IMR-90 (cell line): ENCODE data around the gene CDC34. TPM values are rescaled to one million over a fixed set of nuclear protein-coding genes. Genes with fewer than 3 reads are reported as not detected.

ENCODE experiments used
- ATAC-seq: fragments of 200-7000 bp; cut with Tn5 transposase; 2 replicates; pipeline ENCODE4 v1.9.1; 2020; ENCODE audit warnings: low read depth, mild to moderate bottlenecking, moderate library complexity
- BruUV-seq: library from RNA; stranded (reverse); fragments of 400-500 nt; replicated peaks from 2 replicates; lab custom pipeline; 2021; lab: Mats Ljungman, UMichigan
- CTCF ChIA-PET: fragments of 300-600 bp; formaldehyde crosslinking; extraction: SDS; loops from one replicate; lab custom pipeline; 2021; ENCODE audit warnings: antibody characterized with exemption; lab: Yijun Ruan, JAX
- POLR2A ChIA-PET: fragments of 300-600 bp; sonication (Branson Sonifier 250); formaldehyde crosslinking; loops from one replicate; lab custom pipeline; 2022; ENCODE audit warnings: antibody characterized with exemption; ENCODE audit not compliant: unreplicated experiment; lab: Charles Lee
- DNase-seq: peaks from one replicate; pipeline ENCODE4 v3.0.0; 2013
- H2AFZ ChIP-seq: replicated peaks from 2 replicates; pipeline ENCODE3; 2013; ENCODE audit warnings: low read length, mild to moderate bottlenecking; ENCODE audit not compliant: poor library complexity
- H2AK5ac ChIP-seq: 2 replicates; pipeline ENCODE4 v1.6.1; 2013; ENCODE audit warnings: low read depth, low read length, inconsistent platforms
- H2AK9ac ChIP-seq: replicated peaks from 2 replicates; pipeline ENCODE3; 2013; ENCODE audit warnings: mild to moderate bottlenecking, low read depth, low read length, moderate library complexity; ENCODE audit not compliant: poor library complexity
- H2BK120ac ChIP-seq: 2 replicates; pipeline ENCODE4 v1.6.1; 2013; ENCODE audit warnings: low read depth, low read length, inconsistent platforms
- H2BK15ac ChIP-seq: 3 replicates; pipeline ENCODE4 v1.6.1; 2013; ENCODE audit warnings: low read depth, low read length, inconsistent platforms
- H2BK20ac ChIP-seq: 2 replicates; pipeline ENCODE4 v1.6.1; 2013; ENCODE audit warnings: low read depth, mild to moderate bottlenecking, inconsistent platforms, low read length, moderate library complexity
- H2BK5ac ChIP-seq: 2 replicates; pipeline ENCODE4 v1.6.1; 2013; ENCODE audit warnings: mild to moderate bottlenecking, low read depth, low read length, inconsistent platforms; ENCODE audit not compliant: poor library complexity, severe bottlenecking
- H3K14ac ChIP-seq: replicated peaks from 2 replicates; pipeline ENCODE4 v1.6.1; 2013; ENCODE audit warnings: low read depth, low read length, inconsistent platforms
- H3K18ac ChIP-seq: 2 replicates; pipeline ENCODE4 v1.6.1; 2013; ENCODE audit warnings: low read depth, low read length, control low read depth
- H3K23ac ChIP-seq: 2 replicates; pipeline ENCODE4 v1.6.1; 2013; ENCODE audit warnings: low read depth, low read length, inconsistent platforms
- H3K27ac ChIP-seq: 2 replicates; pipeline ENCODE4 v1.5.1; 2013; ENCODE audit warnings: mild to moderate bottlenecking, control low read depth, low read length; ENCODE audit not compliant: insufficient read depth
- H3K27me3 ChIP-seq: 2 replicates; pipeline ENCODE4 v1.6.1; 2013; ENCODE audit warnings: low read length; ENCODE audit not compliant: control insufficient read depth, insufficient read depth
- H3K36me3 ChIP-seq: 2 replicates; pipeline ENCODE4 v1.6.1; 2013; ENCODE audit warnings: low read length, mixed read lengths; ENCODE audit not compliant: control insufficient read depth, insufficient read depth
- H3K4ac ChIP-seq: 2 replicates; pipeline ENCODE4 v1.6.1; 2013; ENCODE audit warnings: low read depth, low read length, inconsistent platforms
- H3K4me1 ChIP-seq: 2 replicates; pipeline ENCODE4 v1.6.1; 2013; ENCODE audit warnings: low read length, mixed read lengths; ENCODE audit not compliant: control insufficient read depth, insufficient read depth
- H3K4me2 ChIP-seq: 2 replicates; pipeline ENCODE4 v1.6.1; 2013; ENCODE audit warnings: low read depth, mild to moderate bottlenecking, control low read depth, low read length, moderate library complexity
- H3K4me3 ChIP-seq: 2 replicates; pipeline ENCODE4 v1.5.1; 2013; ENCODE audit warnings: low read depth, mild to moderate bottlenecking, control low read depth, low read length, moderate library complexity; ENCODE audit not compliant: insufficient read depth
- H3K56ac ChIP-seq: 2 replicates; pipeline ENCODE4 v1.6.1; 2013; ENCODE audit warnings: low read length, inconsistent platforms; ENCODE audit not compliant: insufficient read depth; ENCODE audit errors: extremely low read depth
- H3K79me1 ChIP-seq, 2 experiments: 2 replicates each; pipeline ENCODE4 v1.6.1; 2013; ENCODE audit warnings: low read length in 2 of 2, inconsistent platforms in 1 of 2, low read depth in 1 of 2
- H3K9ac ChIP-seq: 2 replicates; pipeline ENCODE4 v1.6.1; 2013; ENCODE audit warnings: low read depth, low read length, control low read depth
- H3K9me1 ChIP-seq: 2 replicates; pipeline ENCODE4 v1.6.1; 2013; ENCODE audit warnings: low read length, inconsistent platforms; ENCODE audit not compliant: insufficient read depth
- H3K9me3 ChIP-seq: 2 replicates; pipeline ENCODE4 v1.6.1; 2013; ENCODE audit warnings: low read length; ENCODE audit not compliant: control insufficient read depth, insufficient read depth
- H4K20me1 ChIP-seq: 2 replicates; pipeline ENCODE4 v1.6.1; 2013; ENCODE audit warnings: low read length, inconsistent platforms; ENCODE audit not compliant: insufficient read depth
- H4K5ac ChIP-seq: 2 replicates; pipeline ENCODE4 v1.6.1; 2013; ENCODE audit warnings: mild to moderate bottlenecking, low read depth, low read length, control low read depth
- H4K8ac ChIP-seq, 2 experiments: 2 replicates each; pipeline ENCODE4 v1.6.1; 2013; ENCODE audit warnings: low read depth in 2 of 2, low read length in 2 of 2, control low read depth in 1 of 2, inconsistent platforms in 1 of 2
- H4K91ac ChIP-seq: 2 replicates; pipeline ENCODE4 v1.6.1; 2013; ENCODE audit warnings: low read depth, low read length, inconsistent platforms; ENCODE audit not compliant: insufficient read depth
- CHD1 ChIP-seq: IDR thresholded peaks from 2 replicates; pipeline ENCODE4 v1.6.1; 2012; ENCODE audit warnings: low read depth, low read length, improper control_type of control experiment
- FOS ChIP-seq: fragments of 150-350 bp; IDR thresholded peaks from 2 replicates; pipeline ENCODE4 v1.6.1; 2016; ENCODE audit warnings: low read depth, low read length
- MAFK ChIP-seq: IDR thresholded peaks from 2 replicates; pipeline ENCODE4 v1.6.1; 2012; ENCODE audit warnings: low read depth, low read length, improper control_type of control experiment
- MAZ ChIP-seq: IDR thresholded peaks from 2 replicates; pipeline ENCODE4 v1.6.1; 2012; ENCODE audit warnings: low read depth, mild to moderate bottlenecking, low read length, improper control_type of control experiment, moderate library complexity, borderline replicate concordance
- MXI1 ChIP-seq: IDR thresholded peaks from 2 replicates; pipeline ENCODE4 v1.6.1; 2012; ENCODE audit warnings: low read depth, mild to moderate bottlenecking, low read length, moderate library complexity, borderline replicate concordance
- NFE2L2 ChIP-seq: fragments of 150-350 bp; IDR thresholded peaks from 2 replicates; pipeline ENCODE4 v1.6.1; 2016; ENCODE audit warnings: low read depth, mild to moderate bottlenecking, low read length
- POLR2A ChIP-seq: IDR thresholded peaks from 2 replicates; pipeline ENCODE4 v1.6.1; 2012; ENCODE audit warnings: mild to moderate bottlenecking, low read depth, low read length
- RAD21 ChIP-seq: IDR thresholded peaks from 2 replicates; pipeline ENCODE4 v1.6.1; 2012; ENCODE audit warnings: low read length, improper control_type of control experiment
- SMC3 ChIP-seq: fragments of 150-350 bp; IDR thresholded peaks from 2 replicates; pipeline ENCODE4 v1.6.1; 2016; ENCODE audit warnings: low read depth, mild to moderate bottlenecking, antibody characterized with exemption, low read length, moderate library complexity
- WGBS, 2 experiments: methylation state at CpG; one replicate each; pipeline versions ENCODE4 v1.1.5 to v1.1.7; 2013; ENCODE audit warnings: missing lambda C conversion rate in 2 of 2; ENCODE audit not compliant: insufficient read length in 1 of 2; ENCODE audit errors: extremely low coverage in 2 of 2; 5-methylcytosine and 5-hydroxymethylcytosine counted together
- dilution Hi-C: fragments of 300-500 bp; cut with HindIII; formaldehyde crosslinking; loops from one replicate; pipeline ENCODE4 v1.14.3; 2018; ENCODE audit warnings: low sequenced_read_pairs; ENCODE audit not compliant: unreplicated experiment
- in situ Hi-C: fragments of 300-500 bp; cut with MboI; formaldehyde crosslinking; loops from 3 replicates; pipeline ENCODE4 v1.14.3; 2019; ENCODE audit warnings: low sequenced_read_pairs, inconsistent platforms, mixed read lengths
- intact Hi-C: fragments of 100-400 bp; cut with micrococcal nuclease; formaldehyde crosslinking; loops from 2 replicates; pipeline ENCODE4 v1.10.0; 2022
- polyA plus RNA-seq, 3 experiments: library from polyadenylated mRNA; depleted of rRNA; stranded (reverse); fragments of >200 nt; gene quantifications; 2 replicates each; pipeline ENCODE4 v1.2.3, GENCODE V29; 2012; ENCODE audit warnings: low replicate concordance in 1 of 3
- total RNA-seq: library from RNA; depleted of rRNA; stranded (reverse); fragments of >200 nt; gene quantifications from 2 replicates; pipeline ENCODE4 v1.2.3, GENCODE V29; 2012

CDC34 gene
- total and polyA plus RNA-seq, 2 of the 4 experiments (the other 2 are of a cell fraction): 35.7 to 68.9 TPM

DNA sequence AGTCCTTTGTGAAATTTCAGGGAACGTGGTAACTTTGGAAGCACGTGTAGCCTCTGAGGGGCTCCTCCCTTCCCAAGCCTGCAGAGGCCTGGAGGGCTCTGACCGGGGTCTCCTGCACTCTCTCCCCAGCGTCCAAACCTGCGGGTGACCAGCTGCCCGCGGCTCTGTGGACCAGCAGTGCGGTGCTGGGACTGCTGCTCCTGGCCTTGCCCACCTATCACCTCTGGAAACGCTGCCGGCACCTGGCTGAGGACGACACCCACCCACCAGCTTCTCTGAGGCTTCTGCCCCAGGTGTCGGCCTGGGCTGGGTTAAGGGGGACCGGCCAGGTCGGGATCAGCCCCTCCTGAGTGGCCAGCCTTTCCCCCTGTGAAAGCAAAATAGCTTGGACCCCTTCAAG, 26.9 kb upstream of the CDC34 start:
- DNase-seq (no peak), ATAC-seq (no peak)
- intact Hi-C loops (loop anchor here (5.0 kb wide), 1 partner anchor 122 kb away; no protein-coding TSS in a partner anchor), dilution Hi-C loops (no loop called here), in situ Hi-C loops (no loop called here)
- H3K18ac ChIP-seq: no peak overlapping the region
- H3K27ac ChIP-seq: no peak overlapping the region
- H2AK5ac ChIP-seq: no peak overlapping the region
- H3K4ac ChIP-seq: no peak overlapping the region
- no peak overlapping the region for H2BK15ac ChIP-seq
- no peaks in the 10 kb centered on the region for H4K20me1 ChIP-seq
- no peak overlapping the region for H3K4me2 ChIP-seq
- H3K9me1 ChIP-seq: no peaks in the 10 kb centered on the region; the same call in 1 of the 2 replicates
- peaks cover 0 to 19% of the 10 kb centered on the region in 2 experiments; a peak in 2 of 4 replicates for H3K79me1 ChIP-seq
- no peak overlapping the region for H2BK20ac ChIP-seq
- H2BK5ac ChIP-seq: no peak overlapping the region
- H2AK9ac ChIP-seq: no peak overlapping the region
- BruUV-seq: no TSS peak
- no peak overlapping the region for H4K5ac ChIP-seq
- H3K23ac ChIP-seq: no peak overlapping the region
- no peak overlapping the region for H4K8ac ChIP-seq
- no peaks in the 10 kb centered on the region for H3K9me3 ChIP-seq
- peaks cover 6% of the 10 kb centered on the region for H3K4me1 ChIP-seq
- no peak overlapping the region for H2AFZ ChIP-seq
- ChIA-PET POLR2A (no interaction called here), CTCF (no interaction called here)
- H3K56ac ChIP-seq: no peak overlapping the region
- no peaks in the 10 kb centered on the region; the same call in 1 of the 2 replicates for H3K36me3 ChIP-seq
- no peak for TF ChIP-seq NFE2L2
- TF ChIP-seq FOS: no peak
- TF ChIP-seq MXI1: no peak
- no peak for TF ChIP-seq CHD1
- TF ChIP-seq MAZ: no peak
- TF ChIP-seq RAD21: no peak
- TF ChIP-seq MAFK: no peak
- TF ChIP-seq POLR2A: no peak
- TF ChIP-seq SMC3: no peak
- H4K91ac ChIP-seq: no peak overlapping the region
- H2BK120ac ChIP-seq: no peak overlapping the region
- no peak overlapping the region for H3K4me3 ChIP-seq
- no peak overlapping the region for H3K9ac ChIP-seq
- H3K27me3 ChIP-seq: peaks cover 4% of the 10 kb centered on the region
- WGBS, 2 experiments: 80% methylated on average over 1 of the region's 14 CpGs; no CpG with 5 or more reads in 1 of the 2 experiments
- no peak overlapping the region for H3K14ac ChIP-seq
